GM19035 (cell line): ENCODE results near the gene WT1.

ENCODE experiments used
- ATAC-seq: cut with Tn5 transposase; IDR thresholded peaks from one replicate; pipeline ENCODE4 v1.9.1; 2021; ENCODE audit not compliant: unreplicated experiment

The WT1 gene

DNA sequence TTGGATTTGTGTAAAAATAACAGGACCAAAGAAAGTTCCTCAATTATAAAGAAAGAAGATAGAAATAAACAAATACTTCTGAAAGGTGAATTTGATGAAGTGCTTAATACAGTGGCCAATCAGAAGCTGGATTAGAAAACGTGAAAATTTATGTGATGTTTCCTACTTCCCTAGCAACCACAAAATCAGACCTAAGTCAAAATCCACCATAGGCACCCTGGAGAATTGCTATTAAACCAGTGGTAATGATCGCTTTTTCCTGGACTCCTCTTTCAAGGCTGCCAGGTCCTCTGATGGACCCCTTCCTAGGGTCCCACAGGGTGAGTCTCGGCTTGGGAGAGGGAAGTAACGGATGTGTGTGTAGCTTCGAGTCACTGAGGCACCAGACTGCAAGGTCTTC, 9.6 kb downstream of the WT1 start:
- ATAC-seq = no peak

- ATAC-seq = no peak
Measured at GRCh38 chr11:32422545-32422944, 12.8 kb downstream of the WT1 start.

- ATAC-seq = no peak
Measured at GRCh38 chr11:32421992-32422391, 13.3 kb downstream of the WT1 start.

DNA sequence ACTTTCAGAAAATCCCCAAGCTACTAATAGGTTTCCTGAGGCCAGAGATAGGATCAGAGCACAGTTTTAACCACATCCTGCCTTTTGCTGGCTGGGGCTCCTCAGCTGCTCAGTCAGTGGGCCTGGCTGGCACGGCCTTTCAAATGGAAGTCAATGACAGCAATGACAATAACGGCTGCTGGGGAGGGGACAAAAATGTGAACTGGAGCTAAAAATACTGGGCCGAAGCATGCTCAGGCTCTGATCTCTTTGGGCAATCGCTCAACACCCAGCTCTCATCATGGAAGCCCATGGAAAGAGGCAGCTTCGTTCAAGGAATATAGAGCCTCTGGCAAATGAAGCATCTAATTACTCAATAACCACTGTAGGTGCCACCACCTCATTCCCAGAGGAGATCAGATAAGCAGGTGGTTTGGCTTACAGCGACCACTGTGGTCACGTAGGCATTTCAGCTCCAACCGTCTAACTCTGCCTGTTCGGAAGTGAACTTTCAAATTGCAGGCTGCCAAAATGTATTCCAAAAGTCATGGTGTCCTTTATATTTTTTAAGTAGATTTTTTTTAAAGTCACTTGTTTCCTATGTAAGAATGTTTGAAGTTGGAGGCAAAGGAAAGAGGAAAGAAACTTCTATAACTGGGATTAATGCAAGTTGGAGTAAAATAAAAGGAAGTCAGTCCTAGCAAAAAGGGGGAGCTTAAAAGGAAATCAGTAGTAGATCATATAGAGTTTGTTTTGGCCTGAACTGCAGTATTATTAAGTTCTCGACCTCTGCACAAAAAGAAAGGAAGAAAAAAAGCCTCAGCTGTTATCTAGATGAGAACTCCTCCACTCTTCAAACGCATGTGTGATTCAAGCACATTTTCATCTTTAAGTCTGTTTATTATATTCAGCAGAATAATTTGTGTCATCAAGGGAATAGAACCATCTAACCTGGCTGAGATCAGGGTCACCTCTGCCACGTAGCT, 14.1 kb downstream of the WT1 start:
- no peak for ATAC-seq

DNA sequence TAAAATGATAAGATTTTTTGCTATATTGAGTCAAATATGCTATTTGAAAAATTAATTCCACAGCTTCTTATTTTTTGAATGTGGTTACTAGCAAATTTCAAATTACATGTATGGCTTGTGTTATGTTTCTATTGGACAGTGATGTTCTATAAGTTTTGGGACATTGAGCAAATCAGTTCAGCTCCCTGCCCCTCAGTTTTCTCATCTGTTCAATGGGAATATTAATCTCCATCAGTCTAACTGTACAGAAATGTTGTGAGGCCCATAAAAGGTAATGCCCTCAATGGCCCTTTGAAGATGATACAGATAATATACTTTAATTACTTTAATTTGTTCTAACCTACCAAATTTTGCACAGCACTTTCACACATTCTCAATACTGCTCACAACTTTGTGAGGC, 15.2 kb downstream of the WT1 start:
- ATAC-seq = no peak

- no peak for ATAC-seq
Measured at GRCh38 chr11:32418836-32419235, 16.5 kb downstream of the WT1 start.

DNA sequence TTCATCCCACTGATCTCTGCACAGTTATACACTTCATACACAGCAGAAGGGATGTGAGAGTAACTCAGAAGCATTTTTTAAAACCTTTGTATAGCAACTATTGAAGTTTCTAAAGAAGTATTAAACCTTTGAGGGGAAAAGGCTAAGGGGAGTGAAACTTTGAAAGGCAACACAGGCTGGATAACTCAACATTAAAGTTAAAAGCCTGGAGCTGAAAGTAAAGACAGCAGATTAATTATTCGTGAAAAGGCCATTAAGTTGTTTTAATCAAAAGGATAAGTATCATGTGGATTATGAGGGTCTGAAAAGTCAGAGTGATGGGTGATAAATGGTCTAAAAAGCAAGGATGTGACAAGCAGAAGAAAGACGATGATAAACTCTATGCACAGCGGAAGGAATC, 17.5 kb downstream of the WT1 start:
- no peak for ATAC-seq

- ATAC-seq = no peak
Measured at GRCh38 chr11:32416301-32416700, 19.0 kb downstream of the WT1 start.

- ATAC-seq = no peak
Measured at GRCh38 chr11:32414925-32415324, 20.4 kb downstream of the WT1 start.

DNA sequence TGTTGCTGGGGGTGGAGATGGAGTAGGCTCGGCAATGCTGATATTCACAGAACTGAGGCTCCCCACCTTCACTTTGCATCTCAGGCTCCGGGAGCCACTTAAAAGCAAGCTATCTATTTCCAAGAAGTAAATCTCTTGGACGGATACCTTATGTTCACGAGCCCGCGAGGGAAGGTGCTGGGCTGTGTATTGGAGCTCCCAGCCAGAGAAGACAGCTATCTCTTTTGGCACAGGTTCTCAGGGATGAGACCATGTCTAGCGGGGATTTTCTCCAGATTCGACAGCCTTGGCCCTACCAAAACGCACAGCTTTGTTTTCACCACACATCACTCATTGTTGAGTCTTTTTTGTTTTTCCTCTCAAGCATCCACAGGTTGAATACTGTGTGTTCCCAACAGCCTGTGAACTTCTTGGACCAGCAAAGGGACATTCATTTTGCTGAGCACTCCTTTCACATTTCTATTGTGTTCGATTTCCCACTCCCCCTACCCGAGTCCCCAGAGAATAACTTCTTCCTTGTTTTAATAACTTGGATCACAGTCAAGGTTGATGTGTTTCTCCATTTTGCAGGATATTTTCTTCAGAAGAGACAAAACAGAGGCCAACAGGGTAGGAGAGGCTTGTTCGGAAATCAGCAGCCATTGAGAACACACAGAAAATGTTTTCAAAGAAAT, 23.3 kb downstream of the WT1 start:
- ATAC-seq = no peak

DNA sequence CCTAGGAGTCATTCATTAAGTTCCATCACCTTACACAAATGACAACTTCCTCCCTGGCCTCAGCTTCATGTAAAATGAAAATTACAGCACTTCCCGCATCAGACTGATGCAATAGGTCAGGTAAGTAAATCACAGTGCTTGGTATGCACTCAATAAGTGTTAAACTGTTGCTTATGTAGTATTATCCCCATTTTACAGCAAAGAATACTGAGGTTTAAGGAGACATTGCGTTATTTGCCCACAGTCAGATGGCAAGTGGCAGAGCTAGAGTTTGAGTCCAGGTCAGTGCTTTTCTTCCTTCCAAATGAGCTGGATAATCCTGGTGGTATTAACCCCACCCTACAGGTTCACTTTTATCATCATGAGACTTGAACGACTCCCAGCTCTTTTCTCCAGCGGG, 29.7 kb downstream of the WT1 start:
- no peak for ATAC-seq

DNA sequence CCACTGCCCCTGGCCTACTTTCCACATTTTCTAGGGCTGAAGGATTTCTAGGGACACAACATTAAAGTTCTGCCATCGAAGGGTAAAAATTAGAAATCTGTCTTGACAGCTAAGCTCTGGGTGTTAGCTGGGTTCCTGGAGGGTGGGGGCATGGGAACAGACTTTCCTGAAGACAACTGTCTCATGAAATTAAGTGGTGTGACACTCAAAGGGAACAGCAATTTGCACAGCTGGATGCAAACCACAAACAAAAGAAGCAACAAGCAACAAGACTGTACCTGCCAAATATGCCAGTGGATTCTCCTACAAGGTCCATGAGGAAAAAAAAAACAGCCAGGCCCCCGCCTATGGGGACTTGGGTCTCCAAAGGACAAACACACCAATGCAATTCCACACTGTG, 32.5 kb downstream of the WT1 start:
- no peak for ATAC-seq

DNA sequence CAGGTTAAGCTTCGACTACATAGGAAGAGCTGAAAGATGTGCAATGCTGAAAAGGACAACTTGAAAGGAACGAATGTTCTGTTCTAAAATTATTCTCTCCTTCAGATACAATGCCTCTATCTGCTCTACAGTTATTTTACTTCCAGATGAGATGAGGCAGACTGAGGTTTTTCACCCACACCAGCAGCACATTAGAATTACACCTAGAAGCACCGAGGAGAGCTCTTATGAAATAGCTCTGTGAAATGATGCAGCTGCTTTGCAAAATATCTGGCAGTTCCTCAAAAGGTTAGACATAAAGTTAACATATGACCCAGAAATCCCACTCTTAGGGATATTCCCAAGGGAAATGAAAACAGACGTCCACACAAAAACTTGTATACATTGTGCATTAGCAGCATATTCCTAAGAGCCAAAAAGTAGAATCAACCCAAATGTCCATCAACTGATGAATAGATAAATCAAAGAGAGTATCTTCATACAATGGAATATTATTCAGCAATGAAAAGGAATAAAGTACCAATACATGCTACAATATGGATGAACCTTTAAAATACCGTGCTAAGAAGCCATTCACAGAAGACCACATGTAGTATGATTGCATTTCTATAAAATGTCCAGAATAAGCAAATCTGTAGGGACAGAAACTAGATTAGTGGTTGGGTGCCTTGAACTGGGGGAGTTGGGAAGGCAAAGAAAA, 34.5 kb downstream of the WT1 start:
- no peak for ATAC-seq

DNA sequence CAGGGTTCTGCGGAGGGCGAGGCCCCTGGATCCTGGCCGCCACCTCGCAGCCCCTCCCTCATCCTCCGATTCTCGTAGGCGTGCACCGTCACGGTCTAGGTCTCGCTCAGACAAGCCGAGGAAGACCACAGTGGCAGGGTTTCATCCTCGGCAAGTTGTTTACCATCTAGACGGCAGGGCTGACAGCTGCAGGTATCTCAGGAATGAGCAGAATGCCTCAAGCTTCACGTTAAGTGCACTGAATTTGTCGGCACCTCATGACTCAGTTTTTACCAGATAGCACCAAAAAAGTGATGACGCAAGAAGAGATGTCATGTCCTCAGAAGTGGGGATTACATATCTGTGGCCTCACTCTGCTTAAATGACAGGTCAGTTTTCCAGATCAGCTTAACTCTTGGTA, 35.1 kb downstream of the WT1 start:
- no peak for ATAC-seq

DNA sequence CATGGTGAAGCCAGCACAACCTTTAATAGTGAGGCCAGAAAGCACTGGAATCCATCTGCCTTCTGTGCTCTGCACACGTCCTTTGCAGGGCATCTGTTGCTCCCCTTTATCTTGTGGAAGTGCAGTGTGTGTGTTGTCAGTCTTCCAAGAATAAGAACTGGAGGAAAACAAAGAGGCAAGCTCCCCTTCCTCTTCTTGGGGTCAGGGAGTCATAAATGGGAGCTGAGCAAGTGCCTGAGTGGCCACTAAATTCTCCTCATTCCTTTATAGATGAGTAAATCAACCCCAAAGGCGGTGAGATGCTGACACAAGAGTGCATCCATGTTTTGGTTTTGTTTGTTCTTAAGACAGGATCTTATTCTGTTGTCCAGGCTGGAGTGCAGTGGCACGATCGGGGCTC, 38.3 kb downstream of the WT1 start:
- no peak for ATAC-seq

DNA sequence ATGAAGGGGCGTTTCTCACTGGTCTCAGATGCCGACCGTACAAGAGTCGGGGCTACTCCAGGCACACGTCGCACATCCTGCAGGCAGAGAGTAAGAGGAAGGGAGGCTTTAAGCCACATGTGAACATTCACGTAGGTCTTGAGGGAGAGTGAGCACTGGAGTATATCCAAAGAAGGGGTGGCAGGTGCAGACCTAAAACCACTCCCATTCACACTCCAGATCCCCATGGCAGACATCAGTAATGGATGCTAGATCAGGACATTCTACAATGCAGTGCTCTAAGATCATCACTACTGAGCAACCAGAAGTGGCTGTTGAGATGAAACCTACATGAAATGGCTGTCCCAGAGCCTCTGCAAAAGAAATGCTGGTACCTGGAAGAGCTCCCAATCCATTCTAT, 39.0 kb downstream of the WT1 start:
- no peak for ATAC-seq

DNA sequence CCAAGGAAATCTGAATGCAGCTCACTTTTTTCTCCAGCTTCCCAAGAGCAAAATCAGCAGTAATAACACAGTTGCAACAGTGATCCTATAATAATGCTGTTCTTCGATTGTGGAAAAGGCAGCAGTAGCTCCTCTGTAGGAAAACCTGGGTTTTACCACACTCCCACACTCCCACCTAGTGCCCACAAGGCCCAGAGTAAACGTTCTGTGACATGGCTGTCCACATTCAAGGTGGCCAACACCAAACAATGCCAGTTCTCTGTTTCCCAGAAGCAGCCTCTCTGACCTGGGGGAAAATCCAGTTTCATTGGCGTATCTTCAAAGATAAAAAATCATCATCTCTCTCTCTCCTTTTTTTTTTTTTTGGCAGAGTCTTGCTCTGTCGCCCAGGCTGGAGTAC, 40.2 kb downstream of the WT1 start:
- ATAC-seq = no peak

DNA sequence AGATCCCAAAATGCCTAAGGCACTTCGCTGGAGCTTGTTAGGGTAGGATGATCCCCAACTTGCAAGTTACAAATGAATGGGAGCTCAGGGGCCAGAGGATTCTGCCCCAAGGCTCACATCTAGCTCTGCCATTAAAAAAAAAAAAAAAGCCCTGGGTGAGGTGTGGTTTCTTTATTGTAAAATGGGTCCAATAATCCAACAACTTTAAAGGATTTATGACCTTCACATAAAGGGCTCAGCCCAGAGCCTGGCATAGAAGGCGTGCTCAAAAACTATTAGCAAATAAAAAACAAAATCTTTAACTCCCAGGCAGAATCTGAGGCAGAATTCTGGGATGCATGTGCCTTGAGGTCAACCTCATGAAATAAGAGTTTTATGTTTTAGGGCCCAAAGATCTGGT, 42.5 kb downstream of the WT1 start:
- ATAC-seq = no peak

DNA sequence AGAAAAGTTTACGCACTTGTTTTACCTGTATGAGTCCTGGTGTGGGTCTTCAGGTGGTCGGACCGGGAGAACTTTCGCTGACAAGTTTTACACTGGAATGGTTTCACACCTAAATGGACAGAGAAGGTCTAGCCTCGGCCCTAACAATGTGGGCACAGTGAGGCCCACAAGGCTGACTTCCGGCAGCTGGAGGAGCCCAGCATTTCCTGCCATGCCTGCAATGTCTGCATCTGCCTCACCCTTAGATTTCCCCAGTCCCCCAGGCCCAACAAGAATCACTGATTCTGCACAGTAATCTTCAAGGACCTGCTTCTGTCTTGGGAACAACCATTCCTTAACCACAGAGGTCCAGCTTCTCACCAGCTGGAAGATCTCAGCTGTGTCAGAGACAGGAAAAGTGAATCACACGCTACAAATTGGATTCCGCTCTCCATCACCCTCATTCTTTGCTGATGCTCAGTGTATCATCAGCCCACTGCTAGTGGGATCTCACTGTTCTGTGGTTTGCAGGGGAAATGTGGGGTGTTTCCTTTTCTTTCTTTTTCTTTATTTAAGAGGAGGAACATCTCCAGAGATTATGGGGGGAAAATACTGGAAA, 43.3 kb downstream of the WT1 start:
- ATAC-seq = no peak

DNA sequence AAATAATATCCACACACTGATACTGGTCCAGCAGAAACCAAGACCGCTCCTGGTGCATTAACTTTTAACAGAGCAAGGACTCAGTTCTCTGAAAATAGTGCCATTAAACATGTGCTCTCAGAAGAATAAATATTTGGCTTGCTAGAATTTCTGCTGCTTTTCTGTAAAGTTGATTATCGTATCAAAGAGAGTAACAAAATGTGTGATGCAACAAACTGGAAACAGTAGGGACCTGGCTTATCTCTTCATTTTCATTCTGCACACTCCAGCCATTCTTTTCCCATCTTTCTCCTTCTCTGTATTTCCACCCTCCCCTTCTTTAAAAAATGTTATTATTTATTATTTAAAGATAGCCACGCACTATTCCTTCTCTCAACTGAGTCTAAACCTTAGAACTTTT, 43.9 kb downstream of the WT1 start:
- no peak for ATAC-seq

GRCh38 chr11:32390712-32391111, 44.6 kb downstream of the WT1 start:
- ATAC-seq = no peak
